IPS-15b (cell line): ENCODE measurements around the gene WNK2.

Source experiments
- H3K27me3 ChIP-seq: one replicate; pipeline ENCODE4 v1.6.1; 2013; ENCODE audit warnings: low read length; ENCODE audit not compliant: control insufficient read depth, insufficient read depth
- H3K36me3 ChIP-seq: one replicate; pipeline ENCODE4 v1.6.1; 2013; ENCODE audit warnings: low read length; ENCODE audit not compliant: control insufficient read depth, insufficient read depth
- H3K4me1 ChIP-seq: one replicate; pipeline ENCODE4 v1.6.1; 2013; ENCODE audit warnings: mild to moderate bottlenecking, low read length; ENCODE audit not compliant: control insufficient read depth, insufficient read depth
- H3K4me3 ChIP-seq: one replicate; pipeline ENCODE4 v1.5.1; 2013; ENCODE audit warnings: low read depth, low read length
- H3K9ac ChIP-seq: one replicate; pipeline ENCODE4 v1.6.1; 2013; ENCODE audit warnings: low read depth, mild to moderate bottlenecking, low read length
- H3K9me3 ChIP-seq: one replicate; pipeline ENCODE4 v1.6.1; 2013; ENCODE audit warnings: mild to moderate bottlenecking, low read length; ENCODE audit not compliant: control insufficient read depth, insufficient read depth

WNK2 gene

DNA sequence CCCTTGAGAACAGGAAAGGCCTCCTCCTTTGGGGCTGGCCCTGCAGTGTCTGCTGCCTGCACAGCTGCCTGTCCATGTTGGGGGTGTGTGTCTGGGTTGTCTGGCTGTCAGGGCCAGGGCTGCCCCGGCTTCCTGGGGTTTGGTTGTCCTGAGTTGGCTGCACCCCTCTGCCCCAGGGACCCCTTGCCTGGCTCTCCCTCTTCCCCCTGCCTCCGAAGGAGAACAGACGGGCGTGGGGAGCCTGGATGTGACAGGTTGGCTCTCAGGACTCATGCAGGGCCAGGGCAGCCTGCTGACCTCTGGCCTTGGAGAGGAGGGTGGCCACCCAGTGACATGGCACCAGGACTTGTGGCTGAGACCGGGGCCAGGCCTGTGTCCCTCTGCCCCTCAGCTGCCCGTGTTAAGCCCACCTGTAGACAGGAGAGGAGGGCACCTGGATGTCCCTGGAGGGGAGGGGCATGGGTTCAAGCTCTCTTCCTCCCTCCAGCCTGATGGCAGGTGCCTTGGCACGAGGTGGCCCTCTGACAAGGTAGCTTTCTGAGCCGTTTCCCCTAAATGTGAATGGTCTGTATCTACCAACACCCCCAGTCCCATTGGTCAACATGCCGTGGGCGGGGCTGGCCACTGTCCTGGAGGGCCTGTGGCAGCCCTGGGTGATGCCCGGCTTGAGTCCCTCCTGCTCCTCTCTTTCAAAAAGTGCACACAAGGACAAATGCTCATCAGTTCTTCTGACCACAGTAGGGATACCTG is 34.9 kb downstream of the WNK2 start:
- H3K4me3 ChIP-seq, result no peak overlapping the region
- H3K36me3 ChIP-seq, result no peaks in the 10 kb centered on the region
- no peaks in the 10 kb centered on the region for H3K9me3 ChIP-seq
- no peak overlapping the region for H3K9ac ChIP-seq
- no peaks in the 10 kb centered on the region for H3K27me3 ChIP-seq
- H3K4me1 ChIP-seq, result no peaks in the 10 kb centered on the region

DNA sequence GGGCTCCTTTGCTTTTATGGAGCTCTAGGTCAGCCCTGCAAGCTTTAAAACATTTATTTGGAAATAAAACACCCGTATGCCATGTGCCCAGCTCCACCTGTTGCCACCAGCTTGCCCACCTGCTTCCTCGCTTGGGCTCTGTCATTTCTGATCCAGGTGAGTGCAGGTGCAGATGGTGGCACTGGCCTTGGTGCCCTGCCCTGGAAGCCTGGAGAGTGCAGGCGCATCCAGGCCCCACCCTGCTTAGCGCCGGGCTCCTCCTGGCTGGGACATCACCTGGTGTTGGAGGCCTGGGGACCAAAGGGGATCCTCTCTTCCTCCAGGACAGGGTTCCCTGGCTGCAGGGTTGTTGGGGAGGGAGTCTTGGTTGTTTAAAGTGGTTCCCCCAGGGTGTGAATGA is 35.8 kb downstream of the WNK2 start:
- Histone ChIP-seq H3K27me3 (no peaks in the 10 kb centered on the region), H3K9me3 (no peaks in the 10 kb centered on the region), H3K36me3 (no peaks in the 10 kb centered on the region), H3K4me1 (peaks cover 5% of the 10 kb centered on the region), H3K9ac (no peak overlapping the region), H3K4me3 (no peak overlapping the region)

DNA sequence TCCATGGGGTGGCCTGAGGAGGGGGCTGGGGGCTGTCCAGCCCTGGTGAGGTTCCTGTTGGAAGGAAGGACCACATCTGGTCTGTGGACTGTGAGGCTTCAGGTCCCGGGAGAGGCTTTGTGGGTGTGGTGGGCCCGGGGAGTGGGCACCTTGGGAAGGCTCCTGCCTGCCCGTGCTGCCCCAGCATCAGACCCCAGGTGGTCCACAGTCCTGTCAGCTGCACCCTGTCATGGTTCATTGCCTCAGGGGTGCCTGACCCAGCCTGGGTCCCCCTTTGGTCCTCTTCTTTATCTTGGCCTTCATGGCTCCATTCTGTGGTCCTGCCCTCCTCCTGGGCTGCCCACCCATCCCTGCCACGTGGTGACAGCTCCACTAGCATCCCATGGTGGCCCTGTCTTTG is 36.7 kb downstream of the WNK2 start:
- Histone ChIP-seq H3K4me3 (no peak overlapping the region), H3K9me3 (no peaks in the 10 kb centered on the region), H3K36me3 (no peaks in the 10 kb centered on the region), H3K27me3 (no peaks in the 10 kb centered on the region), H3K4me1 (peaks cover 7% of the 10 kb centered on the region), H3K9ac (no peak overlapping the region)

DNA sequence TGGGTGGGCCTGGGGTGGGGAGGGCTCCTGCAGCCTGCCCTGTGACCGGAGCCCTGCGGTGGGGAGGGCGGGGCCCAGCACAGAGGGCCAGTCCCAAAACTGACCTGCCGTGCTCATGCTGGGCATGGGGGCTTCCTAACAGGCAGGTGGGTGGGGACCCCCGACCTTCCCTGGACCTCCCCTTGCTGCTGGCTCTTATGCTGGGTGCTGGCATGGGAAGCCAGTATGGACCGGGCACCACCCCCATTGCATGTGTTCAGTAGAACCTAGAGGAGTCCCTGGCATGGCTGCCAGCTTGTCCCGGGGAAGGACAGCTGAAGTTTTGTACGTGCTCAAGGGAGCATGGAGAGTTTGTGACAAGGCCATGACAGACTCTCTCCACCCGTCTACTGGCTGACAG is 37.1 kb downstream of the WNK2 start:
- Histone ChIP-seq H3K9me3 (no peaks in the 10 kb centered on the region), H3K9ac (no peak overlapping the region), H3K4me3 (no peak overlapping the region), H3K27me3 (no peaks in the 10 kb centered on the region), H3K4me1 (peaks cover 7% of the 10 kb centered on the region), H3K36me3 (no peaks in the 10 kb centered on the region)

DNA sequence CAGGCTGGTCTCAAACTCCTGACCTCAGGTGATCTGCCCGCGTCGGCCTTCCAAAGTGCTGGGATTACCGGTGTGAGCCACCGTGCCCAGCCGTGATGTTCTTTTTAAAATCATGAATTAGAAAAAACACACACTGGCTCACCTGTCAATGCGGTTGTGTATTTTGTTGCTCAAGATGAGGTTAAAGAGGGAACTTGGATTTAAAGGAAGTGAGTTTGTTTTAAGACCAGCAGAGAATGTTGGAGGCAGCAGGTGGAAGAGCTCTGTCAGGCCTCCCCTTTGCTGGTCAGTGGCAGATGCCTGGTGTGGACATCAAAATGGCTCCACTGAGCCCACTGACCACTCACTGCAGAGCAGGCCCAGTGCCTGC is 38.9 kb downstream of the WNK2 start:
- Histone ChIP-seq H3K4me1 (peaks cover 7% of the 10 kb centered on the region), H3K9me3 (no peaks in the 10 kb centered on the region), H3K27me3 (no peaks in the 10 kb centered on the region), H3K9ac (no peak overlapping the region), H3K4me3 (no peak overlapping the region), H3K36me3 (no peaks in the 10 kb centered on the region)

DNA sequence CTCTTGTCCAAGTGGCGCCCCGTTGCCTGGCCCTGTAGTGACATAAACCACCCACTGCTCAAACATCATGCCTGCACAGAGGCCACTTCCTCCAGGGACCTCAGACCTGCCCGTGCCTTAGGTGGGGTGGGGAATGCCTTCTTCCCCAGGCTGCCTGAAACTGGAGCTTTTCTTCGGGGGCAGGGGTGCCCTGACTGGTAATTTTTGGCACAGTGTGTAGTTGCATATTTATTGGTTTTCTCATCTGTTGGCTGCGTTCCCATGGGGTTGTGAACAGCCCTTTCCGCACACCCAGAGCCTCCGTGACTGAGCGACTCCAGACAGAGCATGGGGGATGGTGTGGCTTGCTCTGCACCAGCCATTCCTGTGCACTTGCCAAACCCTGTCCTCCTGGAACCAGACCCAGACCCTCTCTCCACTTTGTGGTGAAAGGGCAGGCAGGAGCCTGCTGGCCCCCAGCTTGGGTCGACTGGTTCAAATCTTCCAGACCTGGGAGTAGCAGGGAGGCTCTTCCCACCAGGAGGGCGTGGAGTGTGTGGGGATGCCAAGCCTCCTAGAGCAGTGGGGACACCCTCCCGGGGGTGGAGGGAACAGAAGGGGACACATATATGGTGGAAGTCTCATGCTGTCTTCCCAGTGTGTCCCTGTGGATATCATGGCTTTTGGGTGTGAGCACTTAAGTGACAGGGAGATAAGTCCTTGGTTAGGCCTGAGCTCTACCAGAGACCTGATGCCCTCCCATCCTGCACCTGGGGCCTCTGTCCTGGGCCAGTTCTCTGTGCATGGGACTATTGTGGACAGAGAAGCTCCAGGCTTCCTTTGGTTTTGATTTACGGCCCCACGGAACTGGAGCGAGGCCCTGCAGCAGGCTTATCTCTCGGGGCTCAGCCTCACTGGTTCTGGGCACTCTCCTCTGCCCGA is 39.6 kb downstream of the WNK2 start:
- Histone ChIP-seq H3K9me3 (no peaks in the 10 kb centered on the region), H3K27me3 (no peaks in the 10 kb centered on the region), H3K9ac (no peak overlapping the region), H3K4me3 (no peak overlapping the region), H3K4me1 (peaks cover 7% of the 10 kb centered on the region), H3K36me3 (no peaks in the 10 kb centered on the region)

DNA sequence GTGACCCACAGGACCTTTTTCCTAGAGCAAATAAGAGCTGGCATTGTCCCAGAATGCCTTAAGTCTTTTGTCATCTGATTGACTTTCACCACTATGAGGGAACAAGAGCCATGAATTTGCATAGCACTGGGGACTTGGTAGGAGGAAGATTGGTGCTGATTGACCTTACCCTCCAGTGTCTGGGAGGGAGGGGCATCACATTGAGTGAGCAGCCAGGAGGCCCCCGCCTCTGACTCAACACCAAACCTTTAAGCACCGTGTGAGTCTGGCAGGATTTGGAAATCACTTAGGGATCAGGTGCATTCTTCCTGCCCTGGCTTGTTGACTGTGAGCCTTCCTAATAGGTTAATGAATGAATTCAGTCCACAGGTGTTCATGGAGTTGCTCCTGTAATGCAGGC is 40.7 kb downstream of the WNK2 start:
- Histone ChIP-seq H3K27me3 (no peaks in the 10 kb centered on the region), H3K4me3 (no peak overlapping the region), H3K9me3 (no peaks in the 10 kb centered on the region), H3K36me3 (no peaks in the 10 kb centered on the region), H3K9ac (no peak overlapping the region), H3K4me1 (peaks cover 7% of the 10 kb centered on the region)

DNA sequence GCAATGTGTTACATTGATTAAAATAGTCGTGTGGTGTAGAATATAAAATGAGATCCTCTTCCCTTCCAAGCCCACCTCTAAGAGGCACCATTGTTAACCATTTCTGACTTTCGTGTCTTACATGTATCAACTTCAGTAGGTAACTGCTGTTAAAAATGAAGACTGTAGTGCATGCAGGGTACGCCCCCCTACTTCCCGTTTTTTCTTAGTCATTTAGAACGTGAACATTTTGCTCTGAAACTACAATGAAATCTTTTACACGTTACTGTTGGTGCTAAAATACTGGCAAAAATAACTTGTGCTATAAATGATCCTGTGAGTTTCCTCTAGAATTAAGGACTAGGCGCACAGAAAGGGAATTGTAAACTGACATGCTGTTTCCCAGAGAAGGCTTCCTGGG is 41.5 kb downstream of the WNK2 start:
- Histone ChIP-seq H3K36me3 (no peaks in the 10 kb centered on the region), H3K27me3 (no peaks in the 10 kb centered on the region), H3K4me3 (no peak overlapping the region), H3K9ac (no peak overlapping the region), H3K9me3 (no peaks in the 10 kb centered on the region), H3K4me1 (peaks cover 7% of the 10 kb centered on the region)

DNA sequence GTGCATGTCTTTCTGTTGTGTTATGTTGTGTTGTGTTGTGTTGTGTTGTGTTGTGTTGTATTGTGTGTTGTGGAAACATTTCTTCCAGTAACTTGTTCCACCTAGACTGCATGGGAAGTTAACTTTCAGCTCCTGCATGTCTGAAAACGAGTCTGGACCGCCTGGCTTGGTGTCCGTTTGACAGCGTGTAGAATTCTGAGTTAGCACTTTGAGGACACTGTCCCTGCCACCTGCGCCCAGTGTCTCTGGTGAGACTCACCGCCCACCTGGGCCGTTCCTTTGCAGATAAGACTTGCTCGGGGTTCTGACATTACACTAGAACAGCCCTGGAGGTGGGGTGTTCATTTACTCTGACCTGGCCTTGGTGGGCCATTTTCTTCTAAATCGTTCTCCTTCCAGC is 42.0 kb downstream of the WNK2 start:
- H3K27me3 ChIP-seq, result no peaks in the 10 kb centered on the region
- no peak overlapping the region for H3K9ac ChIP-seq
- H3K9me3 ChIP-seq, result no peaks in the 10 kb centered on the region
- no peaks in the 10 kb centered on the region for H3K36me3 ChIP-seq
- peaks cover 7% of the 10 kb centered on the region for H3K4me1 ChIP-seq
- no peak overlapping the region for H3K4me3 ChIP-seq

DNA sequence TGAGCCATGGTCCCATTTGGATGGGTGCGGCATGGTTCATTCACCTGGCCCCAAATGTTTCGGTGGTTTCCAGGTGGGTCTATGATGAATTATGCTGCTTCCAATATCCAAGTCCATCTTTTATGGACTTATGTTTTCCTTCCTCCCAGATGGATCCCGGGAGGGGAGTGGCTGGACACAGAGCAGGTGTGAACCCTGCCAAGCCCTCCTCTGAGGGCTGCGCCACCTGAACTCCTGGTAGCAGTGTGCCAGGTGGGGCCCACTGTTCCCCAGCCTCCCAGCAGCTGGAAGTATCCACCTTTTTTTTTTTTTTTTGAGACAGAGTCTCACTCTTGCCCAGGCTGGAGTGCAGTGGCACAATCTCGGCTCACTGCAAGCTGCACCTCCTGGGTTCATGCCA is 42.9 kb downstream of the WNK2 start:
- no peaks in the 10 kb centered on the region for H3K9me3 ChIP-seq
- no peaks in the 10 kb centered on the region for H3K36me3 ChIP-seq
- no peaks in the 10 kb centered on the region for H3K27me3 ChIP-seq
- no peak overlapping the region for H3K4me3 ChIP-seq
- H3K4me1 ChIP-seq, result peaks cover 7% of the 10 kb centered on the region
- H3K9ac ChIP-seq, result no peak overlapping the region

DNA sequence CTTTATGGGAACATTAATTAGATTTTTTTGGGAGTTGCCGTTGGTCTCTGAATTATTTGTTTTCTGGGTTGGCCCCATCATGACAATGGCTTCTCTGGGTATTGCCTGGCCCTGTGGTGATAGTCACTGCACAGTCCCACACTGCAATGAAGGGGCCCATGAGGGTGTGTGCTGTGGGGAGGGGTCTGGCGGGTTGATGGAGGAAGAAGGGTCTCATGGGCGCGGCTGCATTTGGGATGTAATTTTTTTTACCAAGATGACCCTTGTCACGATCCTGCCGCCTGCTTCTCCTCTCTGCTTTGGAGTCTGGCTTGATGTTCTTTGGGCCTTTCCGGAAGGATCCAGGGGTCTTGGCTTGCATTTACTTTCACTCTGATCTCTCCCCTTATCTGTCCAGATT is 44.1 kb downstream of the WNK2 start:
- Histone ChIP-seq H3K27me3 (no peaks in the 10 kb centered on the region), H3K9ac (no peak overlapping the region), H3K4me1 (peaks cover 7% of the 10 kb centered on the region), H3K9me3 (no peaks in the 10 kb centered on the region), H3K4me3 (no peak overlapping the region), H3K36me3 (no peaks in the 10 kb centered on the region)

DNA sequence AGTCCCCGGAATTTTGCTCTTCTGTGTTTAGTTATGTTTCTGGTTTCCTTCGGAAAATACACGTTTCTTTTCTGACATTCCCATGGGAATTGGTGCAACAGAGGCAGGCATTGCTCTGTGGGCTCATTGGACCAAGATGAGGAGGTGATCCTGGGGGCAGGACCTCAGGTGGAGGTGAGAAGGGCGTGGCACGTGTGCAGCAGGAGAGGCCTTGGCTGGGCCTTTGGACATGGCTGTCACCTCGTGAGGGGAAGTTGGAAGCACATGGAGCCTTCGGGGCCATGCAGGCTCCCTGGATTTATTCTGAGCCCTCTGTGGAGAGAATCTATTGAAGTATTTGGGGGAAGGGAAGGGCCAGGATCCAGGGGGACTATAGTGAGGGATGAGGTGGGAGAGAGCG is 44.5 kb downstream of the WNK2 start:
- Histone ChIP-seq H3K36me3 (no peaks in the 10 kb centered on the region), H3K9me3 (no peaks in the 10 kb centered on the region), H3K9ac (no peak overlapping the region), H3K27me3 (no peaks in the 10 kb centered on the region), H3K4me1 (peaks cover 7% of the 10 kb centered on the region), H3K4me3 (no peak overlapping the region)
